OCI-LY3 (cell line): ENCODE measurements around the gene GNAL.

Source experiments
- H2AFZ ChIP-seq: fragments of 200-600, 300-600 bp; shearing (Covaris generic); 2 replicates; pipeline ENCODE4 v1.6.0; 2014; ENCODE audit warnings: antibody characterized with exemption, low read depth, low read length
- H3K27ac ChIP-seq: fragments of 200-600, 300-600 bp; sonication (generic); 2 replicates; pipeline ENCODE4 v1.5.1; 2014; ENCODE audit warnings: mild to moderate bottlenecking, low read length, moderate library complexity, mixed read lengths
- H3K27me3 ChIP-seq: fragments of 200-600, 300-600 bp; sonication (generic); 2 replicates; pipeline ENCODE4 v1.6.1; 2014; ENCODE audit warnings: low read depth, low read length, mixed read lengths
- H3K36me3 ChIP-seq: fragments of 200-600, 300-600 bp; sonication (generic); replicated peaks from 2 replicates; pipeline ENCODE3; 2014; ENCODE audit warnings: low read depth, low read length, mixed read lengths
- H3K4me1 ChIP-seq: fragments of 300-600, 200-600 bp; sonication (generic); 2 replicates; pipeline ENCODE4 v1.6.1; 2014; ENCODE audit warnings: low read length, mixed read lengths
- H3K4me2 ChIP-seq: fragments of 200-600, 300-600 bp; sonication (generic); 2 replicates; pipeline ENCODE4 v1.6.1; 2014; ENCODE audit warnings: low read length, mixed read lengths
- H3K4me3 ChIP-seq: fragments of 300-600, 200-600 bp; sonication (generic); 2 replicates; pipeline ENCODE4 v1.5.1; 2014; ENCODE audit warnings: antibody characterized with exemption, mild to moderate bottlenecking, low read length, moderate library complexity
- H3K79me2 ChIP-seq: fragments of 300-600, 200-600 bp; shearing (Covaris generic); 2 replicates; pipeline ENCODE4 v1.6.1; 2014; ENCODE audit warnings: mild to moderate bottlenecking, low read length, mixed read lengths
- H3K9ac ChIP-seq: fragments of 300-600, 200-600 bp; shearing (Covaris generic); 2 replicates; pipeline ENCODE4 v1.6.0; 2014; ENCODE audit warnings: mild to moderate bottlenecking, low read length, moderate library complexity
- H3K9me3 ChIP-seq: fragments of 200-600, 300-600 bp; shearing (Covaris generic); 2 replicates; pipeline ENCODE4 v1.6.1; 2014; ENCODE audit warnings: low read length, mixed read lengths; ENCODE audit not compliant: insufficient read depth
- H4K20me1 ChIP-seq: fragments of 200-600, 300-600 bp; sonication (generic); 2 replicates; pipeline ENCODE4 v1.6.1; 2016; ENCODE audit warnings: low read length, mixed read lengths; ENCODE audit not compliant: insufficient read depth
- CTCF ChIP-seq: fragments of 200-600, 300-600 bp; sonication (generic); IDR thresholded peaks from 2 replicates; pipeline ENCODE4 v1.5.1; 2014; ENCODE audit warnings: antibody characterized with exemption, low read length, low read depth
- EZH2phosphoT487 ChIP-seq: fragments of 200-600 bp; shearing (Covaris generic); IDR thresholded peaks from 2 replicates; pipeline ENCODE4 v1.6.1; 2018; ENCODE audit warnings: antibody characterized with exemption, mixed run types, low read depth

GNAL gene

GRCh38 chr18:11818486-11819203 lies 129.6 kb downstream of the GNAL start:
- Histone ChIP-seq H3K27me3 (no peaks in the 10 kb centered on the region), H4K20me1 (no peaks in the 10 kb centered on the region), H3K27ac (no peak overlapping the region), H3K36me3 (no peaks in the 10 kb centered on the region), H2AFZ (no peak overlapping the region), H3K9ac (no peak overlapping the region), H3K79me2 (no peaks in the 10 kb centered on the region), H3K4me1 (no peaks in the 10 kb centered on the region), H3K4me2 (no peak overlapping the region), H3K4me3 (no peak overlapping the region), H3K9me3 (no peaks in the 10 kb centered on the region)
- TF ChIP-seq CTCF: no peak
- TF ChIP-seq EZH2phosphoT487: no peak

DNA sequence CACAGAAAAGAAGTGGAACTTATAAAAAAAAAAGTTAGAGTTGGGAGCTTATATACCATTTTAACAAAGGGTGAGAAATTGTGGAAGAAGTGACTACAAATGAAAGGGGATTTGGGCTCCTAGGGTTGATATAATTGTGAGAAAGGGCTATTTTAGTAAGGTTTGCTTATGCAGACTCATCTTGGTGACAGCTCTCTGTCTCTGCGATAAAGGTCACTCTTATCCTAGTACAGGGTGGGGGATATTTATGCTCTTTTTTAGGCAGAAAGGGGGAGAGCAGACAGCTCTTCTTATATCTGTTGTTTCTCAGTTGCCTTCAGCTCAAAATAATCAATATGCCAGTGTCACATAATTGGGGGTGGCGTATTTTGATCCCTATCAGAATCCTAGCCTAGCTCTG lies 130.9 kb downstream of the GNAL start:
- Histone ChIP-seq H3K4me1 (no peaks in the 10 kb centered on the region), H2AFZ (no peak overlapping the region), H3K79me2 (no peaks in the 10 kb centered on the region), H4K20me1 (no peaks in the 10 kb centered on the region), H3K9ac (no peak overlapping the region), H3K4me2 (no peak overlapping the region), H3K36me3 (no peaks in the 10 kb centered on the region), H3K27me3 (no peaks in the 10 kb centered on the region), H3K27ac (no peak overlapping the region), H3K9me3 (no peaks in the 10 kb centered on the region), H3K4me3 (no peak overlapping the region)
- no peak for TF ChIP-seq EZH2phosphoT487
- TF ChIP-seq CTCF: no peak

DNA sequence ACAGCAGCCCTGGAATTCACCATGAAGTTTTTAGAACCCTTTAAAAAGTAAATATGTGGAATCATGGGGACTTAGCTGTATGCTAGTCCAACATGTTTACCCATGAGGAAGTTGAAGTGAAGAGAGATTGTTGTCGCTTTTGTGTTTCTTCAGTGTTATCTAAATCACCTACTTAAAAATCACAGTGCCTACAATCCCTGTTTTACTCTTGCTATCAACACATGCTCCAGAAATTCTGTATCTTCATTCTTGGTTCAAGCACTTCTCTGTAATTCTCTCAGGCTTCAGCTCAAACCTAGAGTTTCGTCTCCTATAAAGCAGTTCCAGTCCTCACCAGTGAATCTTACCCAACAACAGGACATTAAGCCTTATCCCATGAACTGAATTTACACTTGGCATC lies 131.6 kb downstream of the GNAL start:
- Histone ChIP-seq H3K4me2 (no peak overlapping the region), H3K4me3 (no peak overlapping the region), H3K36me3 (no peaks in the 10 kb centered on the region), H4K20me1 (no peaks in the 10 kb centered on the region), H3K9me3 (no peaks in the 10 kb centered on the region), H3K79me2 (no peaks in the 10 kb centered on the region), H2AFZ (no peak overlapping the region), H3K27me3 (no peaks in the 10 kb centered on the region), H3K4me1 (no peaks in the 10 kb centered on the region), H3K9ac (no peak overlapping the region), H3K27ac (no peak overlapping the region)
- TF ChIP-seq CTCF (no peak), EZH2phosphoT487 (no peak)

GRCh38 chr18:11821208-11821607 lies 132.1 kb downstream of the GNAL start:
- H3K36me3 ChIP-seq: no peaks in the 10 kb centered on the region
- H3K9ac ChIP-seq: no peak overlapping the region
- no peak overlapping the region for H3K4me3 ChIP-seq
- no peaks in the 10 kb centered on the region for H3K79me2 ChIP-seq
- no peaks in the 10 kb centered on the region for H3K9me3 ChIP-seq
- no peak overlapping the region for H2AFZ ChIP-seq
- H4K20me1 ChIP-seq: no peaks in the 10 kb centered on the region
- H3K4me1 ChIP-seq: no peaks in the 10 kb centered on the region
- TF ChIP-seq CTCF: no peak
- no peak for TF ChIP-seq EZH2phosphoT487
- no peak overlapping the region for H3K27ac ChIP-seq
- no peaks in the 10 kb centered on the region for H3K27me3 ChIP-seq
- H3K4me2 ChIP-seq: no peak overlapping the region
